Astrocyte of the spinal cord (primary cell): Measurements from ENCODE around the gene TSC22D3.
A peak's percentile ranks its signal among the peaks of the same experiment; 100 is the strongest.

Experiments used
- DNase-seq: peaks from one replicate; pipeline ENCODE4 v3.0.0; 2011; ENCODE audit warnings: low read depth, low spot score
- H3K4me3 ChIP-seq: 2 replicates; pipeline ENCODE4 v1.5.1; 2011; ENCODE audit warnings: low read depth, mild to moderate bottlenecking, low read length, moderate library complexity
- CTCF ChIP-seq: IDR thresholded peaks from 2 replicates; pipeline ENCODE4 v1.5.1; 2012; ENCODE audit warnings: low read depth, mild to moderate bottlenecking, low read length, inconsistent platforms
- in situ Hi-C: cut with HindIII; loops from 2 replicates; pipeline ENCODE4 v1.10.0; 2017; ENCODE audit warnings: low sequenced_read_pairs

TSC22D3 gene

GRCh38 chrX:107677501-107677901, 98.1 kb downstream of the TSC22D3 start:
- in situ Hi-C loops, result no loop called here
- no peak for TF ChIP-seq CTCF
- DNase-seq, result peak; percentile 69
- H3K4me3 ChIP-seq, result no peak overlapping the region

GRCh38 chrX:107676559-107677378, 98.8 kb downstream of the TSC22D3 start:
- in situ Hi-C loops, result no loop called here
- peak; percentile 95 for DNase-seq
- no peak for TF ChIP-seq CTCF
- peak overlapping the region; percentile 69 for H3K4me3 ChIP-seq

- in situ Hi-C loops, result no loop called here
These were observed 99.6 kb downstream of the TSC22D3 start for GRCh38 chrX:107675823-107676555.

GRCh38 chrX:107675365-107675654, 100.3 kb downstream of the TSC22D3 start:
- peak overlapping the region; percentile 69 for H3K4me3 ChIP-seq

More at GRCh38 chrX:107675823-107676555, 99.6 kb downstream of the TSC22D3 start:
- no peak for TF ChIP-seq CTCF
- peak; percentile 62 for DNase-seq
- H3K4me3 ChIP-seq, result peak overlapping the region; percentile 69

GRCh38 chrX:107674480-107675364, 100.9 kb downstream of the TSC22D3 start:
- in situ Hi-C loops, result no loop called here
- TF ChIP-seq CTCF, result no peak
- H3K4me3 ChIP-seq, result peak overlapping the region; percentile 69
- DNase-seq, result peak; percentile 86

More at GRCh38 chrX:107675365-107675654, 100.3 kb downstream of the TSC22D3 start:
- in situ Hi-C loops, result no loop called here
- no peak for DNase-seq
- no peak for TF ChIP-seq CTCF

- DNase-seq, result peak; percentile 94
- H3K4me3 ChIP-seq, result no peak overlapping the region
- no peak for TF ChIP-seq CTCF
- in situ Hi-C loops, result no loop called here
These were observed 101.6 kb downstream of the TSC22D3 start for GRCh38 chrX:107673933-107674479.
